HG02642 (cell line): ENCODE data around the gene CELA1.
A peak's percentile ranks its signal among the peaks of the same experiment; 100 is the strongest.

Source experiments
- ATAC-seq: cut with Tn5 transposase; IDR thresholded peaks from one replicate; pipeline ENCODE4 v1.9.1; 2021; ENCODE audit warnings: mild to moderate bottlenecking; ENCODE audit not compliant: unreplicated experiment, poor library complexity

The CELA1 gene

GRCh38 chr12:51377099-51377984, 30.9 kb upstream of the CELA1 start:
- no peak for ATAC-seq

GRCh38 chr12:51374856-51375255, 28.4 kb upstream of the CELA1 start:
- ATAC-seq, result no peak

- no peak for ATAC-seq
These were observed 27.9 kb upstream of the CELA1 start for GRCh38 chr12:51374361-51374760.

- no peak for ATAC-seq
These were observed 26.7 kb upstream of the CELA1 start for GRCh38 chr12:51373187-51373586.

GRCh38 chr12:51372021-51372420, 25.5 kb upstream of the CELA1 start:
- no peak for ATAC-seq

- no peak for ATAC-seq
These were observed 24.9 kb upstream of the CELA1 start for GRCh38 chr12:51371295-51371953.

GRCh38 chr12:51370667-51371066, 24.2 kb upstream of the CELA1 start:
- ATAC-seq, result no peak

- ATAC-seq, result no peak
These were observed 23.1 kb upstream of the CELA1 start for GRCh38 chr12:51369581-51369980.

GRCh38 chr12:51368640-51369517, 22.4 kb upstream of the CELA1 start:
- ATAC-seq, result peak; percentile 98

- ATAC-seq, result no peak
These were observed 18.8 kb upstream of the CELA1 start for GRCh38 chr12:51365276-51365675.

GRCh38 chr12:51364001-51364400, 17.5 kb upstream of the CELA1 start:
- ATAC-seq, result no peak

GRCh38 chr12:51362747-51363342, 16.4 kb upstream of the CELA1 start:
- ATAC-seq, result no peak

- no peak for ATAC-seq
These were observed 15.8 kb upstream of the CELA1 start for GRCh38 chr12:51362307-51362706.

- no peak for ATAC-seq
These were observed 14.9 kb upstream of the CELA1 start for GRCh38 chr12:51361161-51362016.

- no peak for ATAC-seq
These were observed 13.8 kb upstream of the CELA1 start for GRCh38 chr12:51360315-51360714.

GRCh38 chr12:51359851-51360250, 13.4 kb upstream of the CELA1 start:
- no peak for ATAC-seq

GRCh38 chr12:51358496-51358895, 12.0 kb upstream of the CELA1 start:
- ATAC-seq, result no peak

GRCh38 chr12:51357374-51358047, 11.0 kb upstream of the CELA1 start:
- no peak for ATAC-seq
